LNCaP clone FGC (cell line): ENCODE measurements around the gene NARF.
"Not testable (repeated sequence)": the region's sequence is repeated elsewhere in the genome, so short reads cannot be mapped to it uniquely, and the experiment has no call there.

Experiments used
- DNase-seq: peaks from one replicate; pipeline ENCODE4 v3.0.0-alpha.2; 2011; ENCODE audit warnings: low read depth
- H3K4me3 ChIP-seq: 2 replicates; pipeline ENCODE4 v1.5.1; 2011; ENCODE audit warnings: mild to moderate bottlenecking, low read depth, low read length, control low read depth
- TF ChIP-seq, protein P1 (sequence below): IDR thresholded peaks from 2 replicates; pipeline ENCODE4 v1.5.1; 2012; ENCODE audit warnings: mild to moderate bottlenecking; ENCODE audit not compliant: control insufficient read depth, insufficient read depth; ENCODE audit errors: extremely low read depth

The NARF gene

DNA sequence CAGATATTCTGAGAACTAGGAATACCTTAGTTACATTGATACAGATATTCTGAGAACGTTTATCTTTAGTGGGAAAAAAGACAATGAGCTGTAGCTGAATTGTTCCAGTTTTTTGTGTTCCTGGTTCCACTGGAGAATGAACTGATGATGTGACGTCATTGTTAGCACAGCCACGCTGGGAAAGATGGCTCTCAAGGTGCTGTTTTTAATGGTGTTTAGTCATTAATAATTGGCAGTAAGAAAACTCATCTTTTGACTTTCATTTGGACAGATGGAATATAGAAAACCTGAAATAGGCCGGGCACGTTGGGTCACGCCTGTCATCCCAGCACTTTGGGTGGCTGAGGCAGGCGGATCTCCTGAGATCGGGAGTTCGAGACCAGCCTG lies 71.4 kb downstream of the NARF start:
- H3K4me3 ChIP-seq = no peak overlapping the region
- DNase-seq = no peak
- TF ChIP-seq, protein P1, sequence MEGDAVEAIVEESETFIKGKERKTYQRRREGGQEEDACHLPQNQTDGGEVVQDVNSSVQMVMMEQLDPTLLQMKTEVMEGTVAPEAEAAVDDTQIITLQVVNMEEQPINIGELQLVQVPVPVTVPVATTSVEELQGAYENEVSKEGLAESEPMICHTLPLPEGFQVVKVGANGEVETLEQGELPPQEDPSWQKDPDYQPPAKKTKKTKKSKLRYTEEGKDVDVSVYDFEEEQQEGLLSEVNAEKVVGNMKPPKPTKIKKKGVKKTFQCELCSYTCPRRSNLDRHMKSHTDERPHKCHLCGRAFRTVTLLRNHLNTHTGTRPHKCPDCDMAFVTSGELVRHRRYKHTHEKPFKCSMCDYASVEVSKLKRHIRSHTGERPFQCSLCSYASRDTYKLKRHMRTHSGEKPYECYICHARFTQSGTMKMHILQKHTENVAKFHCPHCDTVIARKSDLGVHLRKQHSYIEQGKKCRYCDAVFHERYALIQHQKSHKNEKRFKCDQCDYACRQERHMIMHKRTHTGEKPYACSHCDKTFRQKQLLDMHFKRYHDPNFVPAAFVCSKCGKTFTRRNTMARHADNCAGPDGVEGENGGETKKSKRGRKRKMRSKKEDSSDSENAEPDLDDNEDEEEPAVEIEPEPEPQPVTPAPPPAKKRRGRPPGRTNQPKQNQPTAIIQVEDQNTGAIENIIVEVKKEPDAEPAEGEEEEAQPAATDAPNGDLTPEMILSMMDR = no peak

- TF ChIP-seq, protein P1 = no peak
- no peak for DNase-seq
- no peak overlapping the region for H3K4me3 ChIP-seq
Observed at GRCh38 chr17:82531431-82531881, 72.9 kb downstream of the NARF start.

GRCh38 chr17:82534401-82534812 lies 75.9 kb downstream of the NARF start:
- DNase-seq = no peak
- TF ChIP-seq, protein P1 = no peak
- H3K4me3 ChIP-seq = no peak overlapping the region

GRCh38 chr17:82536512-82537201 lies 78.1 kb downstream of the NARF start:
- H3K4me3 ChIP-seq = no peak overlapping the region
- DNase-seq = no peak
- TF ChIP-seq, protein P1 = no peak

GRCh38 chr17:82537228-82537627 lies 78.7 kb downstream of the NARF start:
- not testable (repeated sequence) for H3K4me3 ChIP-seq, DNase-seq

GRCh38 chr17:82539076-82539475 lies 80.5 kb downstream of the NARF start:
- H3K4me3 ChIP-seq, DNase-seq: not testable (repeated sequence)
